Neural progenitor cell (in vitro differentiated cells): ENCODE results near the gene ARHGAP24. TPM values are rescaled to one million over a fixed set of nuclear protein-coding genes. Genes with fewer than 3 reads are reported as not detected.

Source experiments
- DNase-seq: peaks from one replicate; pipeline ENCODE4 v3.0.0-alpha.2; 2016; ENCODE audit warnings: low spot score
- H2AFZ ChIP-seq: fragments of 200-600 bp; sonication (generic); replicated peaks from 2 replicates; pipeline ENCODE4 v1.6.1; 2016; ENCODE audit warnings: antibody characterized with exemption
- H3F3A ChIP-seq: fragments of 200-600 bp; sonication (generic); 2 replicates; pipeline ENCODE4 v1.6.1; 2016; ENCODE audit warnings: antibody characterized with exemption, low read depth
- H3K27ac ChIP-seq: fragments of 200-600 bp; sonication (generic); 2 replicates; pipeline ENCODE4 v1.5.1; 2016; ENCODE audit warnings: mild to moderate bottlenecking
- H3K27me3 ChIP-seq: fragments of 200-600 bp; sonication (generic); 2 replicates; pipeline ENCODE4 v1.6.1; 2016; ENCODE audit warnings: mild to moderate bottlenecking, moderate library complexity
- H3K36me3 ChIP-seq: fragments of 200-600 bp; sonication (generic); 2 replicates; pipeline ENCODE4 v1.5.1; 2016
- H3K4me1 ChIP-seq: fragments of 200-600 bp; sonication (generic); 2 replicates; pipeline ENCODE4 v1.6.1; 2016; ENCODE audit warnings: mixed run types
- H3K4me2 ChIP-seq: fragments of 200-600 bp; sonication (generic); 2 replicates; pipeline ENCODE4 v1.6.1; 2016
- H3K4me3 ChIP-seq: fragments of 200-600 bp; sonication (generic); 2 replicates; pipeline ENCODE4 v1.5.1; 2016
- H3K79me2 ChIP-seq: fragments of 200-600 bp; sonication (generic); 2 replicates; pipeline ENCODE4 v1.6.1; 2016; ENCODE audit warnings: low read depth
- H3K9ac ChIP-seq: fragments of 200-600 bp; sonication (generic); 2 replicates; pipeline ENCODE4 v1.6.1; 2016
- H3K9me3 ChIP-seq: fragments of 200-600 bp; sonication (generic); 2 replicates; pipeline ENCODE4 v1.5.1; 2016; ENCODE audit warnings: low read depth
- H4K20me1 ChIP-seq: fragments of 200-600 bp; sonication (generic); 2 replicates; pipeline ENCODE4 v1.6.1; 2016; ENCODE audit warnings: low read depth
- H3K27ac Mint-ChIP-seq: 3 replicates; pipeline ENCODE4 v1.8.0; 2021; ENCODE audit warnings: mixed read lengths
- H3K27me3 Mint-ChIP-seq: 2 replicates; pipeline ENCODE4 v1.8.0; 2022; ENCODE audit warnings: low read depth, mild to moderate bottlenecking, inconsistent platforms, moderate library complexity, mixed read lengths; ENCODE audit not compliant: insufficient read depth
- H3K36me3 Mint-ChIP-seq: 3 replicates; pipeline ENCODE4 v1.8.0; 2021; ENCODE audit warnings: mixed read lengths
- H3K4me1 Mint-ChIP-seq: 3 replicates; pipeline ENCODE4 v1.8.0; 2021; ENCODE audit warnings: mixed read lengths
- H3K4me3 Mint-ChIP-seq: 3 replicates; pipeline ENCODE4 v1.8.0; 2021; ENCODE audit warnings: mild to moderate bottlenecking, moderate library complexity, mixed read lengths
- H3K9me3 Mint-ChIP-seq: 3 replicates; pipeline ENCODE4 v1.8.0; 2020; ENCODE audit warnings: mixed read lengths
- EZH2 ChIP-seq: fragments of 200-600 bp; sonication (generic); IDR thresholded peaks from 2 replicates; pipeline ENCODE4 v1.6.1; 2017; ENCODE audit warnings: antibody characterized with exemption, mild to moderate bottlenecking, moderate library complexity
- EZH2phosphoT487 ChIP-seq: fragments of 200-600 bp; sonication (generic); IDR thresholded peaks from 2 replicates; pipeline ENCODE4 v1.6.1; 2017; ENCODE audit warnings: antibody characterized with exemption
- total RNA-seq: library from RNA; depleted of rRNA; stranded (reverse); fragments of >200 nt; gene quantifications from 2 replicates; pipeline ENCODE4 v1.2.3, GENCODE V29; 2015; ENCODE audit warnings: low replicate concordance
- TF ChIP-seq, protein P1 (sequence below): fragments of 200-600 bp; sonication (generic); IDR thresholded peaks from 2 replicates; pipeline ENCODE4 v1.5.1; 2017; ENCODE audit warnings: antibody characterized with exemption, mild to moderate bottlenecking

ARHGAP24 gene
- total RNA-seq, 1 donor from 2014 or later: 2.2 TPM

- Histone ChIP-seq H3F3A (no peaks in the 10 kb centered on the region), H3K79me2 (no peaks in the 10 kb centered on the region), H3K36me3 (no peaks in the 10 kb centered on the region), H3K4me2 (no peak overlapping the region), H3K9ac (no peak overlapping the region), H4K20me1 (no peaks in the 10 kb centered on the region), H3K27me3 (no peaks in the 10 kb centered on the region), H2AFZ (no peak overlapping the region), H3K4me1 (no peaks in the 10 kb centered on the region), H3K4me3 (no peak overlapping the region), H3K9me3 (no peaks in the 10 kb centered on the region), H3K27ac (no peak overlapping the region)
- Mint-ChIP-seq H3K27me3 (no peaks in the 10 kb centered on the region), H3K27ac (no peak overlapping the region), H3K9me3 (no peaks in the 10 kb centered on the region), H3K4me3 (no peak overlapping the region), H3K36me3 (no peaks in the 10 kb centered on the region), H3K4me1 (no peaks in the 10 kb centered on the region)
- no peak for DNase-seq
- TF ChIP-seq, protein P1, sequence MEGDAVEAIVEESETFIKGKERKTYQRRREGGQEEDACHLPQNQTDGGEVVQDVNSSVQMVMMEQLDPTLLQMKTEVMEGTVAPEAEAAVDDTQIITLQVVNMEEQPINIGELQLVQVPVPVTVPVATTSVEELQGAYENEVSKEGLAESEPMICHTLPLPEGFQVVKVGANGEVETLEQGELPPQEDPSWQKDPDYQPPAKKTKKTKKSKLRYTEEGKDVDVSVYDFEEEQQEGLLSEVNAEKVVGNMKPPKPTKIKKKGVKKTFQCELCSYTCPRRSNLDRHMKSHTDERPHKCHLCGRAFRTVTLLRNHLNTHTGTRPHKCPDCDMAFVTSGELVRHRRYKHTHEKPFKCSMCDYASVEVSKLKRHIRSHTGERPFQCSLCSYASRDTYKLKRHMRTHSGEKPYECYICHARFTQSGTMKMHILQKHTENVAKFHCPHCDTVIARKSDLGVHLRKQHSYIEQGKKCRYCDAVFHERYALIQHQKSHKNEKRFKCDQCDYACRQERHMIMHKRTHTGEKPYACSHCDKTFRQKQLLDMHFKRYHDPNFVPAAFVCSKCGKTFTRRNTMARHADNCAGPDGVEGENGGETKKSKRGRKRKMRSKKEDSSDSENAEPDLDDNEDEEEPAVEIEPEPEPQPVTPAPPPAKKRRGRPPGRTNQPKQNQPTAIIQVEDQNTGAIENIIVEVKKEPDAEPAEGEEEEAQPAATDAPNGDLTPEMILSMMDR: no peak
- TF ChIP-seq EZH2phosphoT487 (no peak), EZH2 (no peak)
Observed at GRCh38 chr4:85784947-85785346, 310.0 kb downstream of the ARHGAP24 start.

DNA sequence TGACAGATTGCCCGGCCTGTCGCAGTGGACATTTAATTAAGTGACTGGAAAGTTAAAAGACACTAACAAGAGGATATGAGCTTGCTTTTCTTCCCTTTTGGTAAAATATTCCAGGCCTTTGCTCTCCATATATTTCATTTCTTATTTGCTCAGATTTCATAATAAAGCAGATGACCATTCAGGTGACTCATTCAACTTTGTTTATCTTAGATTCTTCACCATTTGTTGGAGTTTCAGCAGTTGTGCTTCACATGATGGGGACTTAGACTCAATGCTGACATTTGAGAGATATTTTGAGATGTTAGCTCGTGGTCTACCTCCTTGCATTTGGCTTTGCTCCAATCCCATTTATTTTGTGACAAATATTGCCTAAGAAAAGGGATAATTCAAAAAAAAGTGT, 312.2 kb downstream of the ARHGAP24 start:
- H3K36me3 ChIP-seq: no peaks in the 10 kb centered on the region
- no peaks in the 10 kb centered on the region for H3K27me3 ChIP-seq
- H3K4me3 ChIP-seq: no peak overlapping the region
- H3K79me2 ChIP-seq: no peaks in the 10 kb centered on the region
- no peak overlapping the region for H3K9ac ChIP-seq
- no peaks in the 10 kb centered on the region for H3K4me1 ChIP-seq
- DNase-seq: no peak
- no peaks in the 10 kb centered on the region for H3K4me1 Mint-ChIP-seq
- no peak overlapping the region for H2AFZ ChIP-seq
- H3K36me3 Mint-ChIP-seq: no peaks in the 10 kb centered on the region
- TF ChIP-seq, protein P1: no peak
- no peak for TF ChIP-seq EZH2
- TF ChIP-seq EZH2phosphoT487: no peak
- no peak overlapping the region for H3K27ac ChIP-seq
- H3K9me3 Mint-ChIP-seq: no peaks in the 10 kb centered on the region
- no peaks in the 10 kb centered on the region for H3K27me3 Mint-ChIP-seq
- no peaks in the 10 kb centered on the region for H3K9me3 ChIP-seq
- no peaks in the 10 kb centered on the region for H4K20me1 ChIP-seq
- no peaks in the 10 kb centered on the region for H3F3A ChIP-seq
- no peak overlapping the region for H3K27ac Mint-ChIP-seq
- no peak overlapping the region for H3K4me3 Mint-ChIP-seq
- H3K4me2 ChIP-seq: no peak overlapping the region

DNA sequence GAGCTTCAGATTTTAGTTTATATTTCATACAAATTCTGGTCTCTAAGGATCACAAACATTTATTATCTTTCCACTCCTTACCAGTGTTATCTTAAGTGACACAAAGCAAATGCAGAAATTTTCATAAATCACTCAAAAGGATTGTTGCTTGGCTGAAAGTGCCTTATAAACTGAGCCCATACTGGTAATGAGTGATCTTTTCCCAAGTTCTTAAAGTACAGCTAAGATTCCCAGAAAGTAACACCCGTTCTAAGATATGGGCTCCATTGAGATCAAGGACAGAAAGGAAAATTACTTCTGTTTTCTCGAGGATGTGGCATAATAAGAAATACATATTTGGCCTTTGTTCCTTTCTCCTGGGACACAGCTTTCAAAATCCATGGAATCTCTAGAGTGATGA, 313.7 kb downstream of the ARHGAP24 start:
- Mint-ChIP-seq H3K4me3 (no peak overlapping the region), H3K4me1 (no peaks in the 10 kb centered on the region), H3K27me3 (no peaks in the 10 kb centered on the region), H3K9me3 (no peaks in the 10 kb centered on the region), H3K36me3 (no peaks in the 10 kb centered on the region), H3K27ac (no peak overlapping the region)
- H3K79me2 ChIP-seq: no peaks in the 10 kb centered on the region
- no peaks in the 10 kb centered on the region for H3K36me3 ChIP-seq
- H3F3A ChIP-seq: no peaks in the 10 kb centered on the region
- no peaks in the 10 kb centered on the region for H4K20me1 ChIP-seq
- TF ChIP-seq EZH2 (no peak), EZH2phosphoT487 (no peak)
- TF ChIP-seq, protein P1: no peak
- DNase-seq: no peak
- no peak overlapping the region for H3K9ac ChIP-seq
- no peak overlapping the region for H2AFZ ChIP-seq
- no peaks in the 10 kb centered on the region for H3K4me1 ChIP-seq
- H3K4me2 ChIP-seq: no peak overlapping the region
- H3K4me3 ChIP-seq: no peak overlapping the region
- no peaks in the 10 kb centered on the region for H3K27me3 ChIP-seq
- no peaks in the 10 kb centered on the region for H3K9me3 ChIP-seq
- H3K27ac ChIP-seq: no peak overlapping the region
